Forelimb muscle (tissue), 1 donor: Measurements from ENCODE around the gene SLAIN2. TPM values are rescaled to one million over a fixed set of nuclear protein-coding genes. Genes with fewer than 3 reads are reported as not detected.

Experiments used
- DNase-seq: peaks from one replicate; pipeline ENCODE4 v3.0.0-alpha.2; 2013; ENCODE audit warnings: low read depth
- polyA plus RNA-seq: library from polyadenylated mRNA; unstranded; fragments of 120-200 nt; gene quantifications from one replicate; pipeline ENCODE4 v1.2.1, GENCODE V29; 2013; ENCODE audit not compliant: insufficient read length

SLAIN2 gene
- polyA plus RNA-seq, 1 donor, result 57.4 TPM

GRCh38 chr4:48369771-48370170 lies 28.4 kb downstream of the SLAIN2 start:
- DNase-seq, result no peak

DNA sequence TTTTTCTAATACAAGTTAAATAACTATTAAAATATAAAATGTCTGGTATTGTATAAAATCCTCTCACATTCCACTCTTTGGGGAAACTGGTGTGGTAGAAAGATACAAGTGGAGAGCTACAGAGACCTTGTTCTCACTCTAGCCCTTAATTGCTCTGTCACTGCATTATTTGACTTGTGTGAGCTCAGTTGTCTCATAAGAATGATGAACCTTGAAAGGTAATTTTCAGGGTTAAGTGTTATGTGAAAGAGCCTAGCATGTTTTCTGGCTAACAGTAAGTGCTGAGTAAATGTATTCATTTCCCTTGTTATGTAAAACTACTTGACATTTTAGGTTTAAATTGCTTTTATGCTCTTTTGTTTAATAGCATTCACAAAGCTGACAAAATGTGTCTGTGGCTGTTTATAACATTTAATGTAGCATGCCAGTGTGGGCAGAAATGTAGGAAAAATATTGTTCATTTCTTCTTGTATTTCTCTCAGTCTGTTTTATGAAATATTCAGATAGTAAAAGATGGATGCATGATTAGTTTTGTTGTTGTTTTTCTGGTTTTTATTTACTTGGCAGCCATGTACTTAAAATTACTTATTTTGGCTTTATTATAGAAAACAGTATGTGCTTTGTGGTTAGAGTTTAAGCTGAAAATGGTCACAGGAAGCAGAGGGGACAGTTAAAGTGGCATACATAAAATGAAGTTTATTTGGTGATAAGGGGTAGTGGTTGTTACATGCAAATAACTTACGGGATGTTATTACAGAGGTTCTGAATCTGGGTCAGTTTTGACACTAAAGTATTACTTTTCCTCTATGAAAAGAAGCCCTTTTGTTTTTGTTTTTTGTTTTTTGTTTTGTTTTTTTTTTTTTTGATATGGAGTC lies 29.2 kb downstream of the SLAIN2 start:
- no peak for DNase-seq

DNA sequence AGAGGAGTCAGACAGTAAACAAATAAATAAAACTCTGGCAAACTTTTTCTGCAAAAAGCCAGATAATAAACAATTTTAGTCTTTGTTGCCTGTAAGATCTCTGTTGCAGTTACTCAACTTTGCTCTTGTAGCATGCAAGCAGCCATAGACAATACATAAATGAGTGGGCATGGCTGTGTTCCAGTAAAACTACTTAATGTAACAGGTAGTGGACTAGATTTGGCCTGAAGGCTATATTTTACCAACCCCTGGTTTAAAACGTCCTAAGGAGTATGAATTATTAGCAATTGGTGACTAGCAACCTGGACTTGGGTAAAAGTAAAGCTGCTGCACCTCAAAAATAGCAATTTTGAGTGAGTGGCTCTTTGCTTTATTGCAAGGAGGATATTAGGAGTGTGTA lies 30.9 kb downstream of the SLAIN2 start:
- no peak for DNase-seq

DNA sequence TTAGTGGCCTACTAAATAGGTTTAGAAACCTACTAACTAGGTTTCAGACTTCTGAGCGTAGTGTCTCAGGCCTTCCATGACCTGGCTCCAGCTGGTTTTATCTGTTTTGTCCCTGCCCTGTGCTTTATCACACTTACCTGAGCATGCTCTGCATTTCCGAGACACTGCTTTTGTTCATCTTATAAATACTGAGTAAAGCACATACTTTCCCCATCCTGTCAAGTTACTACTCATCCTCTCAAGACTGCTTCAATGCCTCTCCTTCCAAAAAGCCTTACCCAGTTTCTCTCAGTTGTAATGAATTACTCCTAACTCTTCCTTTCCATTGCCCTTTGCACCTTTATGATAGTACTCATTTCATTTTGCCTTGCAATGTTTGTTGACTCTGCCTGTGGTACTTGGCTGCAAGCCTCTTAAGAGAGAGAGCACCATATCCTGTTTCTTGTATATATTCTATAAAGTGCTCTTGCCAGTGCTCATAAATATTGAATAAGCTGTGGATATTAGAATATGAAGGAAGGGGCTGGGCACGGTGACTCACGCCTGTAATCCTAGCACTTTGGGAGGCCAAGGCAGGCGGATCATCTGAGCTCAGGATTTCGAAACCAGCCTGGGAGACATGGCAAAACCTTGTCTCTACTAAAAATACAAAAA lies 34.4 kb downstream of the SLAIN2 start:
- DNase-seq, result no peak

DNA sequence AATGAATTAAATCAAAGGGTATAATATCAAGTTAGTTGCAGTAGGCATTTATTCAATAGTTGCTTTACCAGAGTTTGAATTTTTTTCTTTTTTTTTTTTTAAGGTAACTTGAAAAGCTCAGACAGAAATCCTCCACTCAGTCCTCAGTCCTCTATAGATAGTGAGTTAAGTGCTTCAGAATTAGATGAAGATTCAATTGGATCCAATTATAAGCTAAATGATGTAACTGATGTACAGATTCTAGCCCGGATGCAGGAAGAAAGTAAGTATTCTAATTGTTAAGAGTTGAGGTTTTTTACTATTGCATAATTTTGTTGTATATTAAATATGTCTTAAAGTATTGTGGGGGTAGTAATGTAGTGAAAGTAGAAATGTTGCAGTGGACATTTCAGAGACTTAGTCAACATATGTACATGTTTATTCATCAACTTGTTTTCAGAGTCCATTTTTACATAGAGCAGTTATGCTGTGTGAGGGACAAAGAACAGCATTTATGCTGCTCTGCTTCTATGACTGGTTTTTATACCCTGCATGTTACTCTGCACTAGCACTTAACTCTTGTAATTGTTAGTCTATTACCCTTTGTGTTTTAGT lies 38.4 kb downstream of the SLAIN2 start:
- no peak for DNase-seq

DNA sequence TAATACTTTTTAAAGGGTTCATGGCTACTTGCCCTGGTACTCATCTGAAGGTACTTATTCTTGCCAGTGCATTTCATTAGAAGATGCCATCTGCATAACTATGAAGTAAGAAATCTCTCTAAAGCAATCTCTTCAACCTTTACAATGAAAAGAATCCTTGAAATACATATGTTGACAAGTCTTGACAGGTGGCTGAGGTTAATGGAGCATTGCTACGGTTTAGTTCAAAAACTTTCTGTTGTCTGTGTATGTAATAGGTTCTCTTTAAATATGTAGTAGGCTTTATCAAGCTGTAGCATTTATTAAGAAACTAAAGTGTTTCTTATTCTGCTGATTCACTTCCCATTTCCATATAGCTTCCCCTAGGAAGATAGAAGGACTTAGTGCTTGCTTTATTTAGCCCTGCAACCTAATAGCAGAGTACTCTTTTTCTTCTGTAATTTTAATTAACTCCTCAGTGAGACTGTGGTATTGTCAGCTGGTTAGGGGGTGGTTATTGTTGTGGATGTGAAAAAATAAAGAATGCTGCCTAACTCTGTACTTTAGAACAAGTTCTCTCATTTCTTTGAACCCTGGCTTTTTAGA lies 39.3 kb downstream of the SLAIN2 start:
- DNase-seq, result no peak

DNA sequence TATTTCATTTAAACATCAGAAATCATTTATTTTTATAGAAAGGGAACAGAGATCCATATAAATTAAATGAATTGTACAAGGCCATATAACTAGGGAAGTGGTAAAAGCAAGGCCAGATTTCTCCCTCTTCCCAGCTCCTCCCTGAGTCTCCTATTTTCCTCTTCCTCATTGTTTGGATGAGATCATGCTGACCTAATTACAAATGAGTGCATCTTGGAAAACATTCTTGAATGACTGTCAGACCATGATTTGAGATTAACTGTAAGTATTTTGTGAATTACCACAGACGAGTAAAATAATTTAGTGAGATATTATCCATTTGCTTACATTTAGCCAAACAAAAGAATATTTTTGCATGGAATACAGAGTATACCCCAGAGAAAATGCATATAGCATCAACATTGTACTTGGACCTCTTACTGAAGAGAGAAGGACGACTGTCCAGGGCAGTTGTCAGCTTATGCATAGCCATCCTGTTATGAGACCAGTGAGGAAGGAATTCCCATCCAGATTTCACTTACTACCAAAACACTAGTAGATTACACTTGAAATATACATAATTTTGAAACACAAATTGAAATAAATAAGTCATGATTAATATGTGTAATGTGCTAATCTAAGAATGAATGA lies 47.3 kb downstream of the SLAIN2 start:
- peak; percentile 39 for DNase-seq

GRCh38 chr4:48396043-48396442 lies 54.7 kb downstream of the SLAIN2 start:
- DNase-seq, result no peak

DNA sequence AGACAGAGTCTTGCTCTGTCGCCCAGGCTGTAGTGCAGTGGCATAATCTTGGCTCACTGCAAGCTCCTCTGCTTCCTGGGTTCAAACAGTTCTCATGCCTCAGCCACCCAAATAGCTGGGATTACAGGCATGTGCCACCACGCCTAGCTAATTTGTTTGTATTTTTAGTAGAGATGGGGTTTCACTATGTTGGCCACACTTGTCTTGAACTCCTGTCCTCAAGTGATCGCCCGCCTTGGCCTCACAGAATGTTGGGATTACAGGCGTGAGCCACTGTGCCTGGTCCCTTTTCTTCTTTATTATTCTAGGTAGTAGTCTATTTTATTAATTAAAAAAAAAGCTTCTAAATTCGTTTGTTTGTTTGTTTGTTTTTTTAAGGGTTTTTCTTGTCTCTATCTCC lies 59.1 kb downstream of the SLAIN2 start:
- no peak for DNase-seq

DNA sequence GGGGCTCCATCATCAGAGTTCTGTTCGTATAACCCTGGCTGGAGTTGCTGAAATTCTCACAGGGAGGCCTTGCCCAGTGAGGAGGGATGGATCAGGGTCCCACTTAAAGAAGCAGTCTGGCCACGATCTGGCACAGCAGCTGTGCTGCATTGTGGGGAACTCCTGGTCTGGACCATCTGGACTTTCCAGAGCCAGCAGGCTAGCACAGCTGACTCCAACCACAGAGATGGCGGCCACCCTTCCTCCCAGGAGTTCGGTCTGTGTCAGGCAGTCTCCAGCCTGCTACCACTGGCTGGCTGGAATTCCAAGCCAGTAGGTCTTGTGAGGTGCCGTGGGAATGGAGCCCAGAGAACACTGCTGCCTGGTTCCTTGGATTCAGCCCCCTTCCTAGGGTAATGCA lies 62.0 kb downstream of the SLAIN2 start:
- no peak for DNase-seq

DNA sequence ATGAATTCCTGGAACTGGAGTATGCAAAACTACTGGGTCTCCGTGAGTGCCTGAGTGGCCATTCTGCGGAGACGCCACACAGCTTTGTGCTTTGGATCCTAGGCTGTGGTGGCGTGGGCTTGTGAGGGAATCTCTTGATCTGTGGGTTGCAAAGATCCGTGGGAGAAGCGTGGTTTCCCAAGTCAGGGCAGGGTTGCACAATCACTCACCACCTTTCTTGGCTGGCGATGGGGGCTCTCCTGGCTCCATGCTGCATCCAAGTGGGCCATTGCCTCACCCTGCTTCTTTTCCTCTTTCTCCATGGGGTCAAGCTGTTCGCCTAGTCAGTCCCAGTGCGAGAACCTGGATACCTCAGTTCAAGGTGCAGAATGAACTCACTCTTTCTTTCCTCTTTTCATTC lies 62.5 kb downstream of the SLAIN2 start:
- no peak for DNase-seq

GRCh38 chr4:48405924-48406323 lies 64.6 kb downstream of the SLAIN2 start:
- no peak for DNase-seq

DNA sequence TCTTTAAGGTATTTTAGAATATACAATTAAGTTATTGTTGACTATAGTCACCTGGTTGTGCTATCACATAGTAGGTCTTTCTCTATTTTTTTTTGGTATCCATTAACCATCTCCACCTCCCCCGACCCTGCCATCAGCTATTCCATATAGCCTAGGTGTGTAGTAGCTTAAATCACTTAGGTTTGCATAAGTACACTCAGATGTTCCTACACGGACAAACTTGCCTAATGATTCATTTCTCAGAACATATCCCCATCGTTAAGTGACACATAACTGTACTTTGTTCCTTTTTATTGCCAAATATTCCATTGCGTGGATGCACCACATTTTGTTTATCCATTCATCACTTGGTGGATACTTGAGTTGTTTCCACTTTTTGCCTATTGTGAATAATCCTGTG lies 67.9 kb downstream of the SLAIN2 start:
- no peak for DNase-seq

DNA sequence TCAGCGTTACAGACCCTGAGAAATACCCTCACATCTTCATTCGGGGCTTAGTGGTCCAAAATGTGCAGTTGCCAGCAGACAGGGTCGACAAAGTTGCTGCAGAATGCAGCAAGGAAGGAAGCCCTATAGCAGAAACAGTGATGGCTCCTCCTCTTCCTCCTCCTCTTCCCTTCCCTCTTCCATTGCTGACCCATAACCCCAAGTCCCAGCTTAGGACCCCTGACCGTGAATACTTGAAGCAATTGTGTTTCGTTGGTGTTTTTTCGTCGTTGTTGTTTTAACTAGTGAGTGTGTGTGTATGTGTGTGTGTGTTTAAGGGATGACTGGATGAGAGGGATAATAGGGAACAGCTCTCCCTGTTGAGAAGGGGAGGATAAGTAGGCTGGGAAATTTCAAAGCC lies 69.5 kb downstream of the SLAIN2 start:
- no peak for DNase-seq

GRCh38 chr4:48420144-48420543 lies 78.8 kb downstream of the SLAIN2 start:
- DNase-seq, result no peak

DNA sequence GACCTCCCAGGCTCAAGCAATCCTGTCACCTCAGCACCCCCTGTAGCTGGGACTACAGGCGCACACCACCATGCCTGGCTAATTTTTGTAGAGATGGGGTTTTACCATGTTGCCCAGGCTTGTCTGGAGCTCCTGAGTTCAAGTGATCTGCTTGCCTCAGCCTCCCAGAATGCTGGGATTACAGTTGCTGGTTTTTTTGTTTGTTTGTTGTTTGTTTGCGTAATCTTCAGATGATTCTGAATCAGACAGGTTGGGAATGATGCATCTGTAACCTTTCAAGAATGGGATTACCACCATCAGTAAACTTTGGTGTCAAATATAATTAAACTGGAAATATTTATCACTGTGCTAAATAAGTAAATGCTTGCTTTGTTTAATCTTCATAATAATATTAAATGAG lies 79.8 kb downstream of the SLAIN2 start:
- no peak for DNase-seq

DNA sequence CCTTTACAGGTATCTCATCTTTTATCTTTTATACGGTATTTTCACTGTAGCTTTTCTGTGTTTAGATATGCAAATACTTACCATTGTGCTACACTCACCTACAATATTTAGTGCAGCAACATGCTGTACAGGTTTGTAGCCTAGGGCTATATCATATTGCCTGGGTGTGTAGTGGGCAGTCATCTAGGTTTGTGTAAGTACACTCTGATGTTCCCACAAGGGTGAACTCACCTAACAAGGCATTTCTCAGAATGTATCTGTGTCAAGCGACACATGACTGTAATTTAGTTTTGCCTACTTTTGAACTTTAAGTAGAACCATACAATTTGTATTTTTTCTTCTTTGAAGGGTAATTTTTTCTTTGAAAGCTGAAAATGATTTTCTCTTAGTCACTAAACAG lies 87.6 kb downstream of the SLAIN2 start:
- no peak for DNase-seq

DNA sequence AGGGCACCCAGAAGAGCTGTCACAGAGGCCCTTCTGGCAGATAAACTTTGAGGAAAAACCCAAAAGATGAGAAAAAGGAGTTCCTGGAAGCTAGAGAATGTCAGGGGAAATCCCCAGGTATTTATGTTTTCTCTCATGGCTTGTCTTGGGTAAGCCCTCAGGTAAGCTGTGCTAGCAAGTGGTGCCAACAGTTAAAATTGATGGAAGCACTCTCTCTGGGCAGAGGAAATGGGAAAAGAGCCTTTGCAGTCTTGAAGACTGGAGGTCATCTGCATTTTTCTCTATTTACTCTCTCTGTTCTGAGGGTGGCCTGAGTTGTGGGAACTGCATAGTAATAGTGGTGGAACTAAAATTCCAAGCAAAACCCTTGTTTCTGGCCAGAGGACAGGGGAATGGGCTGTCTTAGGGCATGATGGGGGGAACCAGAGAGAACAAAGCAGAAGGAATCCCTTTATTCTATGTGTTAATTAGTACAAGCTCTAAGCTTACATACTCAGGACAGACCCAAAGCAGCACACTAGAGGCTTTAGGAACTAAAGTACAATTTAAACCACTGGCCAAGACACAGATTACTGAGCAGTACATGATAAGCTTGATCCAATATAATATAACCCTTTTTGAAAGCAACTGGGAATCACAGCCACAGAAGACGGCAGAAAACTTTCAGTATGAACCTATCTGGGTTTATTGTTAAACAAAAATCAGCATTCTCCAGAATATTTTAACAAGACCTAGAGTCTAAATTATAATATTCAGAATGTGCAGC lies 88.6 kb downstream of the SLAIN2 start:
- no peak for DNase-seq

GRCh38 chr4:48431401-48431800 lies 90.1 kb downstream of the SLAIN2 start:
- no peak for DNase-seq

DNA sequence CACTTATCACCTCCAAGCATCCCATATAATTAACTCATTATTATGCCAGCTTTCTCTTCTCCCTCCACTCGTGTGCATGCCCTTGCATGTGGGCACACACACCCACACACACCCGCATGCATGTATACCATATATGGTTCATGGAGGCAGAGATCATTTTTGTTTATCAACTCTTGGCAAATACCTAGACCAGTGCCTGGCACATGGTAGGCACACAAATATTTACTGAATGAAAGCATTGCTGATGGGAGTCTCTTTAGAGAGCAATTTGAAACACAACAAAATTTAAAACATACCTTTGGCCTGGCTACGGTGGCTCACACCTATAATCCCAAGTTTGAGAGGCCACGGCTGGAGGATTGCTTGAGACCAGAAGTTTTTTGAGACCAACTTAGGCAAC lies 90.7 kb downstream of the SLAIN2 start:
- no peak for DNase-seq

DNA sequence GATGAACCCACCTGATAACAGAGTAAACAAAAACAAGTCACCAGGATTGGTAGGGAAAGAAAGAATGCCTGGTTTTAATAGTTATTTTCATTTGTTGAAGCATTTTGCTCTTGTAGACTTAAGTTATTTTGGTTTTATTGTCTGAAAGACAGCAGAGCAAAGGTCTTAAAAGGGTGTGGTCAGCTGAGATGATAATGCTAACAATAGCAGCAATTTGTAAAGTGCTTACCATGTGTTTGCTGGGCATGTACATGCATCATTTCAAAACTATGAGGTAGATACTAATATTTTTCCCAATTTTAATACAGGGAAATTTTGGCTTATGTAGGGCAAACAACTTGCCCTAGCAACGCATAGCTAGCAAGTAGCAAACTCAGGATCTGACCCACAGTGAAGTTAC lies 95.0 kb downstream of the SLAIN2 start:
- DNase-seq, result no peak
